GM19025 (cell line): ENCODE measurements around the gene LYRM2.

Experiments
- ATAC-seq: cut with Tn5 transposase; IDR thresholded peaks from one replicate; pipeline ENCODE4 v1.9.1; 2021; ENCODE audit warnings: mild to moderate bottlenecking, low read depth, moderate library complexity; ENCODE audit not compliant: unreplicated experiment

The LYRM2 gene

GRCh38 chr6:89638320-89639195 is at the start of gene LYRM2:
Gene LYRM2, minus strand, starts transcription at chr6:89638747. Its CDS starts 31 bp downstream, at chr6:89638716.
- ATAC-seq: peak; percentile 98

GRCh38 chr6:89688328-89688727 is 49.8 kb upstream of the LYRM2 start:
- ATAC-seq: no peak

GRCh38 chr6:89685311-89685710 is 46.8 kb upstream of the LYRM2 start:
- ATAC-seq: no peak

- ATAC-seq: no peak
These were observed 44.4 kb upstream of the LYRM2 start for GRCh38 chr6:89682991-89683390.

GRCh38 chr6:89681983-89682564 is 43.5 kb upstream of the LYRM2 start:
- no peak for ATAC-seq

- no peak for ATAC-seq
These were observed 42.0 kb upstream of the LYRM2 start for GRCh38 chr6:89680551-89680950.

GRCh38 chr6:89680150-89680549 is 41.6 kb upstream of the LYRM2 start:
- no peak for ATAC-seq

- ATAC-seq: no peak
These were observed 40.9 kb upstream of the LYRM2 start for GRCh38 chr6:89679215-89680120.

- ATAC-seq: no peak
These were observed 40.0 kb upstream of the LYRM2 start for GRCh38 chr6:89678531-89678930.

GRCh38 chr6:89675949-89676748 is 37.6 kb upstream of the LYRM2 start:
- ATAC-seq: no peak

- no peak for ATAC-seq
These were observed 32.5 kb upstream of the LYRM2 start for GRCh38 chr6:89670935-89671565.

GRCh38 chr6:89669002-89669401 is 30.5 kb upstream of the LYRM2 start:
- ATAC-seq: no peak

- no peak for ATAC-seq
These were observed 29.5 kb upstream of the LYRM2 start for GRCh38 chr6:89667872-89668556.

GRCh38 chr6:89662659-89663223 is 24.2 kb upstream of the LYRM2 start:
- no peak for ATAC-seq

- no peak for ATAC-seq
These were observed 23.0 kb upstream of the LYRM2 start for GRCh38 chr6:89661559-89661958.

- no peak for ATAC-seq
These were observed 22.4 kb upstream of the LYRM2 start for GRCh38 chr6:89660981-89661380.

- no peak for ATAC-seq
These were observed 19.1 kb upstream of the LYRM2 start for GRCh38 chr6:89657445-89658158.

- no peak for ATAC-seq
These were observed 16.6 kb upstream of the LYRM2 start for GRCh38 chr6:89655122-89655521.
